Neural progenitor cell (in vitro differentiated cells): ENCODE measurements around the gene FLAD1. TPM values are rescaled to one million over a fixed set of nuclear protein-coding genes. Genes with fewer than 3 reads are reported as not detected.

Experiments used
- DNase-seq: peaks from one replicate; pipeline ENCODE4 v3.0.0-alpha.2; 2016; ENCODE audit warnings: low spot score
- H2AFZ ChIP-seq: fragments of 200-600 bp; sonication (generic); replicated peaks from 2 replicates; pipeline ENCODE4 v1.6.1; 2016; ENCODE audit warnings: antibody characterized with exemption
- H3F3A ChIP-seq: fragments of 200-600 bp; sonication (generic); 2 replicates; pipeline ENCODE4 v1.6.1; 2016; ENCODE audit warnings: antibody characterized with exemption, low read depth
- H3K27ac ChIP-seq: fragments of 200-600 bp; sonication (generic); 2 replicates; pipeline ENCODE4 v1.5.1; 2016; ENCODE audit warnings: mild to moderate bottlenecking
- H3K27me3 ChIP-seq: fragments of 200-600 bp; sonication (generic); 2 replicates; pipeline ENCODE4 v1.6.1; 2016; ENCODE audit warnings: mild to moderate bottlenecking, moderate library complexity
- H3K36me3 ChIP-seq: fragments of 200-600 bp; sonication (generic); 2 replicates; pipeline ENCODE4 v1.5.1; 2016
- H3K4me1 ChIP-seq: fragments of 200-600 bp; sonication (generic); 2 replicates; pipeline ENCODE4 v1.6.1; 2016; ENCODE audit warnings: mixed run types
- H3K4me2 ChIP-seq: fragments of 200-600 bp; sonication (generic); 2 replicates; pipeline ENCODE4 v1.6.1; 2016
- H3K4me3 ChIP-seq: fragments of 200-600 bp; sonication (generic); 2 replicates; pipeline ENCODE4 v1.5.1; 2016
- H3K79me2 ChIP-seq: fragments of 200-600 bp; sonication (generic); 2 replicates; pipeline ENCODE4 v1.6.1; 2016; ENCODE audit warnings: low read depth
- H3K9ac ChIP-seq: fragments of 200-600 bp; sonication (generic); 2 replicates; pipeline ENCODE4 v1.6.1; 2016
- H3K9me3 ChIP-seq: fragments of 200-600 bp; sonication (generic); 2 replicates; pipeline ENCODE4 v1.5.1; 2016; ENCODE audit warnings: low read depth
- H4K20me1 ChIP-seq: fragments of 200-600 bp; sonication (generic); 2 replicates; pipeline ENCODE4 v1.6.1; 2016; ENCODE audit warnings: low read depth
- H3K27ac Mint-ChIP-seq: 3 replicates; pipeline ENCODE4 v1.8.0; 2021; ENCODE audit warnings: mixed read lengths
- H3K27me3 Mint-ChIP-seq: 2 replicates; pipeline ENCODE4 v1.8.0; 2022; ENCODE audit warnings: low read depth, mild to moderate bottlenecking, inconsistent platforms, moderate library complexity, mixed read lengths; ENCODE audit not compliant: insufficient read depth
- H3K36me3 Mint-ChIP-seq: 3 replicates; pipeline ENCODE4 v1.8.0; 2021; ENCODE audit warnings: mixed read lengths
- H3K4me1 Mint-ChIP-seq: 3 replicates; pipeline ENCODE4 v1.8.0; 2021; ENCODE audit warnings: mixed read lengths
- H3K4me3 Mint-ChIP-seq: 3 replicates; pipeline ENCODE4 v1.8.0; 2021; ENCODE audit warnings: mild to moderate bottlenecking, moderate library complexity, mixed read lengths
- H3K9me3 Mint-ChIP-seq: 3 replicates; pipeline ENCODE4 v1.8.0; 2020; ENCODE audit warnings: mixed read lengths
- CTCF ChIP-seq: fragments of 200-600 bp; sonication (generic); IDR thresholded peaks from 2 replicates; pipeline ENCODE4 v1.5.1; 2017; ENCODE audit warnings: antibody characterized with exemption, mild to moderate bottlenecking
- EZH2 ChIP-seq: fragments of 200-600 bp; sonication (generic); IDR thresholded peaks from 2 replicates; pipeline ENCODE4 v1.6.1; 2017; ENCODE audit warnings: antibody characterized with exemption, mild to moderate bottlenecking, moderate library complexity
- EZH2phosphoT487 ChIP-seq: fragments of 200-600 bp; sonication (generic); IDR thresholded peaks from 2 replicates; pipeline ENCODE4 v1.6.1; 2017; ENCODE audit warnings: antibody characterized with exemption
- microRNA-seq: library from miRNA; unstranded; fragments of <30 nt; microRNA quantifications from one replicate; pipeline ENCODE4, GENCODE V29; 2016
- small RNA-seq: library from RNA; depleted of rRNA; stranded (forward); fragments of <200 nt; gene quantifications from one replicate; pipeline ENCODE3, GENCODE V24; 2015
- total RNA-seq: library from RNA; depleted of rRNA; stranded (reverse); fragments of >200 nt; gene quantifications from 2 replicates; pipeline ENCODE4 v1.2.3, GENCODE V29; 2015; ENCODE audit warnings: low replicate concordance

Gene FLAD1
- total RNA-seq, 1 donor from 2014 or later = 19.3 TPM

- no peak overlapping the region for H3K27ac Mint-ChIP-seq
- TF ChIP-seq EZH2 (no peak), CTCF (no peak), EZH2phosphoT487 (no peak)
- no peak overlapping the region for H3K4me3 Mint-ChIP-seq
These were observed 57.4 kb downstream of the FLAD1 start for GRCh38 chr1:155040358-155041093.

More at GRCh38 chr1:155040358-155041093, 57.4 kb downstream of the FLAD1 start:
- Histone ChIP-seq H3K27me3 (no peaks in the 10 kb centered on the region), H3K27ac (no peak overlapping the region), H3K79me2 (no peaks in the 10 kb centered on the region), H4K20me1 (no peaks in the 10 kb centered on the region), H3F3A (no peaks in the 10 kb centered on the region), H3K4me1 (peaks cover 15% of the 10 kb centered on the region), H3K9ac (no peak overlapping the region), H3K4me2 (no peak overlapping the region), H3K36me3 (no peaks in the 10 kb centered on the region), H3K9me3 (no peaks in the 10 kb centered on the region), H2AFZ (no peak overlapping the region), H3K4me3 (no peak overlapping the region)
- no peak for DNase-seq
- peaks cover 28% of the 10 kb centered on the region for H3K4me1 Mint-ChIP-seq
- no peaks in the 10 kb centered on the region for H3K36me3 Mint-ChIP-seq
- H3K27me3 Mint-ChIP-seq = peaks cover 8% of the 10 kb centered on the region
- H3K9me3 Mint-ChIP-seq = no peaks in the 10 kb centered on the region

Small RNA genes lying within 50 kb of the gene (microRNA-seq; reads per million reads assigned to microRNA genes)
- not detected for gene MIR4258

Small RNA genes lying within 50 kb of the gene (small RNA-seq; reads per million reads assigned to genes)
- not detected for gene MIR4258
- gene RF00017 = not detected

Other genes with a start within 250 kb of the FLAD1 start
- gene KCNN3, start 113.1 kb upstream of the FLAD1 start, total RNA-seq = 4.3 and 4.7 TPM in 2 replicates
- gene PMVK, start 46.6 kb upstream of the FLAD1 start, total RNA-seq = 4.3 and 12.7 TPM in 2 replicates
- gene PBXIP1, start 27.2 kb upstream of the FLAD1 start, total RNA-seq = 21.4 and 64.0 TPM in 2 replicates
- 32.1 and 48.1 TPM in 2 replicates for gene PYGO2, start 21.6 kb upstream of the FLAD1 start, total RNA-seq
- 69.0 and 86.5 TPM in 2 replicates for gene SHC1, start 12.6 kb upstream of the FLAD1 start, total RNA-seq
- 210 and 297 TPM in 2 replicates for gene CKS1B, start 8.7 kb upstream of the FLAD1 start, total RNA-seq
- gene LENEP, start 10.2 kb downstream of the FLAD1 start, total RNA-seq = not detected in 2 replicates
- 4.7 and 15.7 TPM in 2 replicates for gene ZBTB7B, start 19.5 kb downstream of the FLAD1 start, total RNA-seq
- gene DCST2, start 50.4 kb downstream of the FLAD1 start, total RNA-seq = 1.8 and 2.0 TPM in 2 replicates
- not detected in 2 replicates for gene DCST1, start 50.5 kb downstream of the FLAD1 start, total RNA-seq
- gene ADAM15, start 68.0 kb downstream of the FLAD1 start, total RNA-seq = 15.7 and 44.9 TPM in 2 replicates
- gene EFNA4, start 80.4 kb downstream of the FLAD1 start, total RNA-seq = 10.7 and 18.4 TPM in 2 replicates
- 4.0 and 9.6 TPM in 2 replicates for gene EFNA3, start 95.5 kb downstream of the FLAD1 start, total RNA-seq
- 0.34 and 0.65 TPM in 2 replicates for gene EFNA1, start 144.5 kb downstream of the FLAD1 start, total RNA-seq
- 14.4 and 29.0 TPM in 2 replicates for gene SLC50A1, start 152.5 kb downstream of the FLAD1 start, total RNA-seq
- 16.8 and 133 TPM in 2 replicates for gene DPM3, start 157.2 kb downstream of the FLAD1 start, total RNA-seq
- 37.8 and 100 TPM in 2 replicates for gene KRTCAP2, start 190.0 kb downstream of the FLAD1 start, total RNA-seq
- gene TRIM46, start 190.5 kb downstream of the FLAD1 start, total RNA-seq = 3.9 and 10.2 TPM in 2 replicates
- gene THBS3, start 224.6 kb downstream of the FLAD1 start, total RNA-seq = 19.3 and 30.4 TPM in 2 replicates
- 25.6 and 46.5 TPM in 2 replicates for gene MTX1, start 225.4 kb downstream of the FLAD1 start, total RNA-seq